Measurements from ENCODE around the gene TRIM69.
"Not testable (repeated sequence)": the region's sequence is repeated elsewhere in the genome, so short reads cannot be mapped to it uniquely, and the experiment has no call there.

The TRIM69 gene

DNA sequence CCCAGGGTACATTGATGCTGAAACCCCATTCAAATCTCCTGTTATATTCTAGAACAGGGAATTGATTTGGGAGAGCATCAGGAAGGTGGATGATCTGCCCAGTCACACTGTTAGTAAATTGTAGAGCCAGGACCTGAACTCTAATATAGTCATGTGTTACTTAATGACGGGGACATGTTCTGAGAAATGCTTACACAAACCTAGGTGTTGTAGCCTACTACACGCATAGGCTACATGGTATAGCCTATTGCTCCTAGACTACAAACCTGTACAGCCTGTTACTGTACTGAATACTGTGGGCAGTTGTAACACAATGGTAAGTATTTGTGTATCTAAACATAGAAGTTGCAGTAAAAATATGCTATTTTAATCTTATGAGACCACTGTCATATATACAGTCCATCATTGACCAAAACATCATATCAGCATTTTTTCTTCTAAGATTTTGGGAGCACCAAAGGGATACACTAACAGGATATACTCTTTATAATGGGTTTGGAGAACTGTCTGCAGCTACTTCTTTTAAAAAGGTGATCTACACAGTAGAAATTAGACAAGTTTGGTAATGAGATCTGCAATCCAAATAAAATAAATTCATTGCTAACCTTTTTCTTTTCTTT is 19.2 kb upstream of the TRIM69 start:
- DNase-seq = no peak

DNA sequence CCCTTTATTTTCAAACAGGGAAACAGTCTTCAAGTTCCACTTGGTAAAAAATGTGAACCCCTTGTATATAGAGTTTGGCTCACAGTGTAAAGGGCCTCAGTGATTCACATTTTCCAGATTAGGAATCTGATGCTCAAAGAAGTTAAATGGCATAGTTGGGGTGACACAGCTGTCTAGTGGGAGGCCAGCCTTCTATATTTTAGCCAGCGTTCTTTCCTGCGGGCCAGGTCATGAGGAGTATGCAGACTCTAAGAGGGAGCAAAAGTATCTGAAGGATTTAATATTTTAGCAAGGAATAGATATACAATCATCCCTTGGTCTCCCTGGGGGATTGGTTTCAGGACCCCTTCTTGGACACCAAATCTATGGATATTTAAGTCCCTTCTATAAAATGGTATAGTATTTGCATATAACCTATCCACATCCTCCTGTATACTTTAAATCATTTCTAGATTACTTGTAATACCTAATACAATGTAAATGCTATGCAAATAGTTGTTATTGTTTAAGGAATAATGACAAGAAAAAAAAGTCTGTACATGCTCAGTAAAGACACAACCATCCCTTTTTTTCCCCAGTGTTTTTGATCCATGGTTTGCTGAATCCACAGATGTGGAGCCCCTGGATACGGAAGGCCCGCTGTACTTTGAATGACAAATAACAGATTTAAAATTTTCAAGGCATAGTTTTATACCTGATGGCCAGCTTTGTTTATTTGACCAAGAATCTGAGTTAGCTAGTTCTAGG is 18.0 kb upstream of the TRIM69 start:
- no peak for DNase-seq

DNA sequence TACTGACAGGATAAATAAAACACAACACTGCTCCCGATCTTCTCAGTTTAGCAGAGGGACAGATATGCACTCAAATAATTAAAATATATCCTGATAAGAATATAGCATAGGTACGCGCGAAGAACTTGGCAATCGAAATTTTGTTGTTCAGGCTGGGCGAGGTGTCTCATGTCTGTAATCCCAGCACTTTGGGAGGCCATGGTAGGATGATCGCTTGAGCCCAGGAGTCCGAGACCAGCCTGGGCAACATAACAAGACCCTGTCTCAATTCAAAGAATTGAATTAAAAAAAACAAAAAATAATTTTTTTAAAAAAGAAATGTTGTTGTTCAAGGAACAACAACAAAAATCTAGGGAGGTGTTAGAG is 17.4 kb upstream of the TRIM69 start:
- no peak for DNase-seq

DNA sequence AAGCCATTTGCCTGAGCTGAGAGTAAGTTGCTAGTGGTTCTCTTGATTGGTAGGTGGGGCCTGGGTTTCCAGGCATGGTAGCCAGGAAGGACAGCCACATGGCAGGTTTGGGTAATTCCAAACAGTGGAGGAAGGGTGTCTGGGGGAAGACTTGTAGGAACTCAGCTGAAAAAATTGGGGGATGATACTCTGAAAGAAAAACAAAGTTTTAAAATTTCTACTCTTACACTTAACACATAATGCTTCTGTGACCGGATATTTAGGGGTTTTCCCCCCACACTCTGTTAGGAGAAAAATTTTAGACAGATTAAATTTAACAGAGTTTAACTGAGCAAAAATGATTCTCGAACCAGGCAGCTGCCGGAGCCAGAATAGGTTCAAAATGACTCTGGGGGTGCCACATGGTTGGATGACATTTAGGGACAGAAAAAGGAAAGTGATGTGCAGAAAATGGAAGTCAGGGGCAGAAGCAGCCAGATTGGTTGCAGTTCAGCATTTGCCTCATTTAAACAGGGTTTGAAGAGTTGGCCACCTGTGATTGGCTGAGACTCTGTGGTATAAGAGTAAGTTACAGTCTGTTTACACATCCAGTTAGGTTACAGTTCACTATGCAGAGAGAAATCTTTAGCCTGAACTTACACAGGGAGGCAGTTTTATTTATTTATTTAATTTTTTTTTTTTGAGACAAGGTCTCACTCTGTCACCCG is 16.9 kb upstream of the TRIM69 start:
- peak; percentile 14 for DNase-seq

DNA sequence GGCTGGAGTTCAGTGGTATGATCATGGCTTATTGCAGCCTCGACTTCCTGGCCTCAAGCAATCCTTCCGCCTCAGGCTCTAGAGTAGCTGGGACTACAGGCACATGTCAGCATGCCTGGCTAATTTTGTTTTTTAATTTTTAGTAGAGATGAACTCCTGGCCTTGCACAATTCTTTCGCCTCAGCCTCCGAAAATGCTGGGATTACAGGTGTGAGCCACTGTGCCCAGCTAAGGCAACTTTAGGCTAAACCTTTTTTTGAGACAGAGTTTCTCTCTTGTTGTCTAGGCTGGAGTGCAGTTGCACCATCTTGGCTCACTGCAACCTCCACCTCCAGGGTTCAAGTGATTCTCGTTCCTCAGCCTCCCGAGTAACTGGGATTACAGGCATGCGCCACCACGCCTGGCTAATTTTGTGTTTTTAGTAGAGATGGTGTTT is 16.3 kb upstream of the TRIM69 start:
- DNase-seq = not testable (repeated sequence)

DNA sequence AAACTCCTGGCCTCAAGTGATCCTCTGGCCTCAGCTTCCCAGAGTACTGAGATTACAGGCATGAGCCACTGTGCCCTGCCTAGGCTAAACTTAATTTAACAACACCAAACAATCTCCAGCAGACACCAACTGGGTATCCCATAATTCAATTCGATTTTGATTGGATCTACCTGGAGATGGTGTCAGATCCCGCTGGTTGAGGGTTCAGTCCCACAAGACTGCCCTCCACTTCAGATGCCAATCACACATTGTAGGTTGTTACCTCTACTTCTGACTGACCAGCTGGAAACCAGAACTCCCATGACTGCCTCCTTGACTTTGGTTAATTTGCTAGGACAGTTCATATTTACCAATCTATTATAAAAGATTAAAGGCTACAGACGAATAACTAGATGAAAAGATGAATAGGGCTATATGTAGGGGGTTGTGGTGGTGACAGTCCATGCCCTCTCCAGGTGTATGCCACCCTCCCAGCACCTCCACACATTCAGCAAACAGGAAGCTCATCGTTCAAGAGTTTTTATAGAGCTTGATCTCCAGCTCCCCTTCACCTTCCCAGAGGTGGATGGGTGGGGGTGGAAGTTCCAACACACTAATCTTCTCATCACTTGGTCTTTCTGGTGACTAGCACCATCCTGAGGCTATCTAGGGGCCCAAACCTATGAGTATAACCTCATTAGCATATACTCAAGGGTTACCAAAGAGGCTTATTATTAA is 15.7 kb upstream of the TRIM69 start:
- DNase-seq = no peak

DNA sequence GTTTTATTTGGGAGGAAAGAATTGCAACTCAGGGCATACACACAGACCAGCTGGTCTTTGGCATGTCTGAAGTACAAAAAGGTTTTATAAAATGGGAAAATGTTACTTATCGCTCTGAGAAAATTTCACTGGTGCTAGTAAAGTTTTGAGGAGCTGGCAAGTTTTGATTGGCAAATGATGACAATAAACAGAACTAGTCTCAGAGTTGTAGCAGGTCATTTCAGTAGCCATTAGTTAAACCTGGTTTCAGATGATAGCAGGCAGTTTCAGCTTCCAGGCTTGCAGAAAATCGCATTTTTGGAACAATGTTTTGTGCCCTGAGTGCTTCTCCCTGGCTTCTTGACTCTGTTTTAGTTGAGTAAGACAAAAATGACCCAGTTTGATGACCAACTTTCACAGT is 14.3 kb upstream of the TRIM69 start:
- DNase-seq = no peak

DNA sequence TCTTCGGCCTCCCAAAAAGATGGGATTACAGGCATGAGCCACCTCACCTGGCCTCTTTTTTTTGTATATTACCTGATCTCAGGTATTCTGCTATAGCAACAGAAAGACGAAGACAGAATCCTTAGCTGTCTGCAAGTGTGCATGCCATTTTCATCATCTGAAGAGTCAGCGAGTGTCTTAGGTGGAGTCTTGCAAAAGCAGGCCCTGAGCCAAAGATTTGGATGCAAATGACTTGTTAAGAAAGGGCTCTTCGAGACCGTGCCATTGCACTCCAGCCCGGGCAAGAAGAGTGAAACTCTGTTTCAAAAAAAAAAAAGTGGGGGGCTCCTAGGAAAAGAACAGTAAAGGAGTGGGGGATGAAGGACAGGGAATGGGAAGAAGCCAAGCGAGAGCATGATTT is 10.2 kb upstream of the TRIM69 start:
- peak; percentile 16 for DNase-seq

DNA sequence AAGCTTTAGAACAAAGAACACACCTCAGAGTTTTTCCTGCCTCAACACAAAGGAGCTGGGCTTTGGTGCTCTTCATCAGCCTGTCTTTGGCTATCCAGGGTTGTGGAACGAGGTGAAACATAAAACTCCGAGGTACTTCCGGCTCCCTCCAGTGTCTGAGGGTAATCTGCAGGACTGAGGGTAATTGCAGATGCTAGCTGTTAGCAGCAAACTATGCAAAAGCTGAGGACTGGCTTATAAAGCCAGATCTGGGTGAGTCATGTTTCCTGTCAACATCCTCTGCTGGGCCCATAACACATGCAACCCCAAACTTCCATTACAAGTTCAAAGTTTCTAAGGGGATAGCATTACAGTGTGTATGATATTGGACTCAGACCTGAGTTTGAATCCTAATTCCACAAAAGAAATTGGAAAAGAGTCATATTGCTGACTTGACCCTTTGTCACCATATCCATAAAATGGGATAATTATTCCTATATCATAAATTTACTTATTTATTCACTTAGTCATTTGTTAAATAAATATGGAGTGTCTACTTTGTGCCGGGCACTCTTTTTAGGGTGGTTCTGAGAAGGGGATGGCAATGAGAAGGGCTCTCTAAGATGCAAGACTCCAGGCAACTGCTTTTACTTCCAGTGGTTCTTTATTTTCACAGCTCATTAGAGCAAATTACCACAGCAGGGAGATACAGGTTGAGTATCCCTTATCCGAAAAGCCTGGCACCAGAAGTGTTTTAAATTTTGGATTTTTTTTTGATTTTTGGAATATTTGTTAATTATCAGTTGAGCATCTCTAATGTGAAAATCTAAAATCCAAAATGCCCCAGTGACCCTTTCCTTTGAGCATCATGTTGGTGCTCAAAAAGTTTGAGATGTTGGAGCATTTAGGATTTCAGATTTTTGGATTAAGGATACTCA is 9.5 kb upstream of the TRIM69 start:
- DNase-seq = peak; percentile 94

DNA sequence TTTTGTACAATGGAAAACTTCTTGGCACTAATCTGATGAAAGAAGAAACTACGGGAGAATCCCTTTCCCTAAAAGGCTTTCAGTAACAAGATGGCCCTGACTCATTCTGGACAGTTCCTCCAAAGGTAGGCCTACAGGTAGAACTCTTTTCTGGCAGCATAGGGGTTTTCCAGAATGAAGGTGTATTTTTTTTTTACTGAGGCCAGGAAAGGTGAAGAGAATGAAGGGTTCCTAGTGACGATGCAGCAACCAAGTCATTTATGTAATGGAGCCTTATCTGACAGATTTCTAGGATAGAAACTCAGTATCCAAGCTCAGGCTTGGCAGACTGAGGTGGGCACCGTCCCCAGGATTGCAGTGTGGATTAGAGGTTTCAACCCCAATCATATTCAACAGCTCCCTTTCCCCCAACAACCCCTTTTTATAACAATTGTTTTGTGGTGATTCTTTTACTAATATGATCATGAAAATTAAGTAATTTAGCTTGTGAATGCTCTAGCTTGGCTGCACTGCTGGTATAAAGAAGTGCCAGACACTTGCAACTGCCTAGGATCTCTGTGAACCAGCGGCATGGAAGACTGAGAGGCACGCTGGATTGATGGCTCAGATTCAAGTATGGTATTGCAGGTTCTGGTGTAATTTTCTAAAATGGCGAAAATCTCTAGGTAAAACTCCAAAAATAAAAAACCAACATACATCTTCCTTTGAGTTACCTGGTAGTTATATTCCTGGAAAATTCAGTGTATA is 8.7 kb upstream of the TRIM69 start:
- DNase-seq = no peak

DNA sequence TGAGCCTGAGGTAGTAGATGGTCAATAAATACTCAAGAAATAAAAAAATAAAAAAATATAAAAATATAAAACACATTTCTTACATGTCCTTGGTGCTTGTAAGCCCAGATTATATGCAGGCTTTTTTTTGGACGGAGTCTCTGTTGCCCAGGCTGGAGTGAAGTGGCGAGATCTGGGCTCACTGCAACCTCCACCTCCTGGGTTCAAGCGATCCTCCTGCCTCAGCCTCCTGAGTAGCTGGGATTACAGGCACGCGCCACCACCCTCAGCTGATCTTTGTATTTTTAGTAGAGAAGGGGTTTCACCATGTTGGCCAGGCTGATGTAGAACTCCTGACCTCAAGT is 8.1 kb upstream of the TRIM69 start:
- not testable (repeated sequence) for DNase-seq

DNA sequence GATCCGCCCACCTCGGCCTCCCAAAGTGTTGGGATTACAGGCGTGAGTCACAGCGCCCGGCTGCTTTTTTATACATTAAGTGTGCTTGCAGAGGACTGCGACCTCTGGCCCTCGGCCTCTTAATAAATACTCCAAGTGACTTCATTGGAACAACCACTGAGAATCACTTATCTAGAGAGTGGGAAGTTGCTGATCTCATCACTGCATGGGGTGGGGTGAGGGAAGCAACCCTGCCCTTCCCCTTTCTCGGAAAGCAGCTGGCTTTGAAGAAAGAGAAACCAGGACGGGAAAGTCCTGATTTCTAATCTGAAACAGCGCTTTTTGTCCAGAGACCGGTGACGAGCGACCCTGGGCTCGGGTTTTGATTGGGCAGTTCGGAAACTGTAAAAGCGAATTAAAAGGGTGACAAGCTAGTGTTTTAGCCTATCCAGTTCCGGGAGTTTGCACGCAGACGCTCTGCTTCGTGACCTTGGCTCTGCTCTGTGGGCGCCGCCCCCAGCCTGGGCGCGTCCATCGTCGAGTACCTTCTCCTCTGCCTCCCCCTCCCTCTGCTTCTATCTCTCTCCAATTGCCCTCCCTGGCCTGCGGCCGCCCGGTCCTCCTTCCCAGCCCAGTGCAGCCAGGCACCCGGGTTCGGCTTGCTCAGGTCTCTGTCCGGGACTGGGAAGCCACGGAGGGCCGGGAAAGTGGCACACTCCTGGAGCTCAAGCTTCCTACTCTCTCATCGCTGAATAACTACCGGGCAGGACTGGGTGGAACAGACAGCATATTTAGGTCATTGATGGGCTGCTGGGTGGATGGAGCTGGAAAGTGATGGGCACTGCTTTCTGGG is 7.5 kb upstream of the TRIM69 start:
- DNase-seq = peak; percentile 99

DNA sequence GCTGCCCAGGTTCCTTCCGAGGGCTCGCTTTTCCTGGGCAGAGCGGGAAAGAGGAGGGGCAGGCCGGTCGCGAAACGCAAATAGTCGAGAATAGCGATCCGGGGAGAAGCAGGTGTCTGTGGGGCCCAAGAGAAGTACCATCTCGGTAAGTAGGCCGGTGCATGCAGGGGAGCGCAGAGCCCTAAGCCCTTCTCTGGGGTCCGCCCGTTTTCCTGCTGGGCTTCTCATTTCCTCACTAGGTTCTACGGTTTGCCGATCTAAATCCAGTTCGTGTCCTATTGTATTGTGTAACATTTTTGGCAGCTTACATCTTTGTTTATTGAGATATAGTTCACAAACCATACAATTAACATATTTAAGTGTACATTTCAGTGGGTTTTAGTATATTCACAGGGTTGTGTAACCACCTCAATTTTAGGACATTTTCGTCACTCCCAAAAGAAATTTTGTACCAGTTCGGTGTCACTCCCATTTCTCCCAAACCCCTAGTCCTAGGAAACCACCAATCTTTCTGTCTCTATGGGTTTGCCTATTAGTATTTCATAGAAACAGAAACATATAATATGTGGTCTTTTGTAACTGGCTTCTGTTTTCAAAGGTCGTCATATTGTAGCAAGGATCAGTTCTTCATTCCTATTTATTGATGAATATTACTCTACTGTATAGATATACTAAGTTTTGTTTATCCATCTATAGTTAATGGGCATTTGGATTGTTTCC is 6.8 kb upstream of the TRIM69 start:
- peak; percentile 20 for DNase-seq

DNA sequence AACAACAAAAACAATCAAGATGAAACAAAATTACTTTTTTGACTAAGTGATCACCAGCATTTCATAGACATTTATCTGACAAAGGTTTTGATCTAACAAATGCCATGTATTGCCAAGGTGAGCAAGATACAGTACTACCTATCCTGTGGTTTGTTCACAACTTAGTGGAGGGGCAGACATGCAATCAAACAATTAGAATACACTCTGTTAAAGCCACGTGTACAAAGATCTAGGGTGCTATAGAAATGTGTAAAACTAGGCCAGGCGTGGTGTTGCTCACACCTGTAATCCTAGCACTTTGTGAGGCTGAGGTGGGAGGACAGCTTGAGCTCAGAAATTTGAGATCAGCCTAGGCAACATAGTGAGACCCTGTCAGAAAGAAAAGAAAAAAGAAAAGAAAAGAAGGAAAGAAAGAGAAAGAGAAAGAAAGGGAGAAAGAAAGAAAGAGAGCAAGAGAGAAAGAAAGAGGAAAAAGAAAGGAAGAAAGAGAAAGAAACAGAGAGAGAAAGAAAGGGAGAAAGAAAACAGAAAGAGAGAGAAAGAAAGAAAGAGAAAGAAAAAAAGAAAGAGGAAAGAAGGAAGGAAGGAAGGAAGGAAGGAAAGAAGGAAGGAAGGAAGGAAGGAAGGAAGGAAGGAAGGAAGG is 1.4 kb upstream of the TRIM69 start:
- DNase-seq = no peak

DNA sequence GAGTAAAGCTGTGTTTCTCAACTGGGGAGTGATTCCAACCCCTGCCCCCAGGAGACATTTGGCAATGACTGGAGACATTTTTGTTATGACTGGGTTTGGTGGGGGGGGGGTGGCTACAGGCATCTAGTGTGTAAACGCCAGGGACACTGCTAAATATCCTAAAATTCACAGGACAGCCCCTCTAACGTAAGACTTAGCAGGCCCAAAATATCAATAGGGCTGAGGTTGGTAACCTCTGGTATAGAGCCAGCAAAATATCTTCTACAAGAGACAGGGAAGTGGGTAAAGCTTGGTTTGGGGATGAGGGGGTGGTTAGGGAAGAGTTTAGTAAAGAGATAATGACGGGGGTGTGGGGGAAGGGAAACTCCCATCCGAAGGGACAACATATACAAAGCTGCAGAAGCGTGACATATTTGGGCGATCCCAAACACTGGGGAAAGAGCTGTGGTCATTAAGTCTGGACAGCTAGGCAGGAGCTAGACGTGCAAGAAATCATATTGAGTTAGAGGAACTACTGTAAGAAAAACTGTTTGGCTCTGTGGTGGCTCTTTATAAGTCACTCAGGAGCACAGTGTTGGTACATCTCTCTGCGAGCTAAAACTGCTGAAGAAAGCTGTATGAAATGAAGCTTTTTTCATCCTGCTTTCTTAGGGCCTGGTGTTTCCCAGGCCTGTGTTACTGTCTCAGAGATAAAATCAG is 697 bp upstream of the TRIM69 start:
- peak; percentile 77 for DNase-seq

DNA sequence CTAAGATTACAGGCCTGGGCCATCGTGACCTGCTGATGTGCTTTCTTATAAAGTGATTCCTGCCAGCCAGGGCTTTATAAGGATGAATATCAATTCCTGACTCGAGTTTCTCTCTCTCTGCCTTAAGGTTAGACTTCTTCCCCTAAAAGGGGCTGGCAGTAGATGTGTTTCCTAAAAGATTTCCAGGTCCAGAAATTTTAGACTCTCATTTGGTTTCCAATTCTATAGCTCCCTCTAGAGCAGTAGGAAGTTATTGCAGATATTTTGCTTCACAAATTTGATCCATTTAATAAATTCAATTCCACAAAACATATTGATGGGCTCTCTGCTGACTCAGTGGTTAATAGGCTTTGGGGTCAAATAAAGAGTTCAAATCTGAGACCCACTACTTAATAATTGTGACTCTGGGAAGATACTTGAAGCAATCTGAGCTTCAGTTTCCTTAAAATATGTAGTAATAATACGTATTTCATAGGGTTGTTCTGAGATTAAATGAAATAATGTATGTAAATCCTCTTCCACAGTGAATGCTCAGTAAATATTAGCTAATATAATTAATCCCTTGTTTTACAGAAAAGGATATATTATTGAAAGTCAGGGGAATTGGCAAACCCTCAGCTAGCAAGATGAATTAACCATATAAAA is 2.1 kb downstream of the TRIM69 start:
- peak; percentile 47 for DNase-seq

DNA sequence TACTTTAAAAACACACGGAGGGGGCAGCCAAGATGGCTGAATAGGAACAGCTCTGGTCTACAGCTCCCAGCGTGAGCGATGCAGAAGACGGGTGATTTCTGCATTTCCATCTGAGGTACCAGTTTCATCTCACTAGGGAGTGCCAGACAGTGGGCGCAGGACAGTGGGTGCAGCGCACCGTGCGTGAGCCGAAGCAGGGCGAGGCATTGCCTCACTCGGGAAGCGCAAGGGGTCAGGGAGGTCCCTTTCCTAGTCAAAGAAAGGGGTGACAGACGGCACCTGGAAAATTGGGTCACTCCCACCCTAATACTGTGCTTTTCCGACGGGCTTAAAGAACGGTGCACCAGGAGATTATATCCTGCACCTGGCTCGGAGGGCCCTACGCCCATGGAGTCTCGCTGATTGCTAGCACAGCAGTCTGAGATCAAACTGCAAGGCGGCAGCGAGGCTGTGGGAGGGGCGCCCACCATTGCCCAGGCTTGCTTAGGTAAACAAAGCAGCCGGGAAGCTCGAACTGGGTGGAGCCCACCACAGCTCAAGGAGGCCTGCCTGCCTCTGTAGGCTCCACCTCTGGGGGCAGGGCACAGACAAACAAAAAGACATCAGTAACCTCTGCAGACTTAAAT is 3.0 kb downstream of the TRIM69 start:
- not testable (repeated sequence) for DNase-seq

DNA sequence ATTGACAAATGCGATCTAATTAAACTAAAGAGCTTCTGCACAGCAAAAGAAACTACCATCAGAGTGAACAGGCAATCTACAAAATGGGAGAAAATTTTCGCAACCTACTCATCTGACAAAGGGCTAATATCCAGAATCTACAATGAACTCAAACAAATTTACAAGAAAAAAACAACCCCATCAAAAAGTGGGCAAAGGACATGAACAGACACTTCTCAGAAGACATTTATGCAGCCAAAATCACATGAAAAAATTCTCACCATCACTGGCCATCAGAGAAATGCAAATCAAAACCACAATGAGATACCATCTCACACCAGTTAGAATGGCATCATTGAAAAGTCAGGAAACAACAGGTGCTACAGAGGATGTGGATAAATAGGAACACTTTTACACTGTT is 7.1 kb downstream of the TRIM69 start:
- DNase-seq = not testable (repeated sequence)

All from MV-4-11 (cell line).